HG03342 (cell line): ENCODE results near the gene CACUL1.
"Not testable (repeated sequence)": the region's sequence is repeated elsewhere in the genome, so short reads cannot be mapped to it uniquely, and the experiment has no call there.

Experiments used
- ATAC-seq: cut with Tn5 transposase; IDR thresholded peaks from one replicate; pipeline ENCODE4 v1.9.1; 2021; ENCODE audit warnings: mild to moderate bottlenecking, moderate library complexity; ENCODE audit not compliant: unreplicated experiment

CACUL1 gene

GRCh38 chr10:118658762-118659161 lies 96.0 kb downstream of the CACUL1 start:
- ATAC-seq: no peak

GRCh38 chr10:118658168-118658567 lies 96.6 kb downstream of the CACUL1 start:
- ATAC-seq: not testable (repeated sequence)

- ATAC-seq: not testable (repeated sequence)
These were observed 109.5 kb downstream of the CACUL1 start for GRCh38 chr10:118645294-118645693.

GRCh38 chr10:118642228-118642627 lies 112.5 kb downstream of the CACUL1 start:
- no peak for ATAC-seq

GRCh38 chr10:118638680-118639079 lies 116.1 kb downstream of the CACUL1 start:
- no peak for ATAC-seq

GRCh38 chr10:118635674-118636402 lies 118.9 kb downstream of the CACUL1 start:
- ATAC-seq: no peak

- ATAC-seq: no peak
These were observed 121.0 kb downstream of the CACUL1 start for GRCh38 chr10:118633786-118634185.

GRCh38 chr10:118629211-118629610 lies 125.6 kb downstream of the CACUL1 start:
- ATAC-seq: no peak

- ATAC-seq: no peak
These were observed 126.4 kb downstream of the CACUL1 start for GRCh38 chr10:118628397-118628796.

GRCh38 chr10:118626953-118627352 lies 127.8 kb downstream of the CACUL1 start:
- no peak for ATAC-seq
